GM18508 (cell line): ENCODE data around the gene GP1BA.
A peak's percentile ranks its signal among the peaks of the same experiment; 100 is the strongest.

Experiments used
- ATAC-seq: cut with Tn5 transposase; IDR thresholded peaks from one replicate; pipeline ENCODE4 v1.9.1; 2021; ENCODE audit warnings: moderate number of reproducible peaks; ENCODE audit not compliant: insufficient read depth, unreplicated experiment

GP1BA gene

DNA sequence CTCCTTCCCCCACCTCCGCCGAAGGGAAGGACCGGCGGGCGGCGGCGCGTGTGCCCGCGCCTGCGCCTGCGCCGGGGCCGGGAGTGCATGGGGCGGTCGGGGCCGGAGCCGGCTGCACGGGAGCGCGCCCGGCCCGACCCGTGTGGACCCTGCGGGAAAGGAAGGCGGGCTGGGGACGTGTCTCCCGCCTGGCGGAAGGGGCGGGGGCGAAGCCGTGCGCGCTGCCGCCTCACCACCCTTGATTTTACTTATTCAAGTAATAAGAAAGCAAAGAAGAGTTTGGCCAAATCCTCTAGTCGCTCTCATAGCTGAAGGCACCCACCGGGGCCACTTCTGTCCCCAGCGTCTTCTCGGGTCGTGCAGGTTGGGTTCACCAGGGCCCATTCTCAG lies 16.8 kb downstream of the GP1BA start:
- no peak for ATAC-seq

- ATAC-seq: no peak
These were observed 17.4 kb downstream of the GP1BA start for GRCh38 chr17:4949321-4950074.

DNA sequence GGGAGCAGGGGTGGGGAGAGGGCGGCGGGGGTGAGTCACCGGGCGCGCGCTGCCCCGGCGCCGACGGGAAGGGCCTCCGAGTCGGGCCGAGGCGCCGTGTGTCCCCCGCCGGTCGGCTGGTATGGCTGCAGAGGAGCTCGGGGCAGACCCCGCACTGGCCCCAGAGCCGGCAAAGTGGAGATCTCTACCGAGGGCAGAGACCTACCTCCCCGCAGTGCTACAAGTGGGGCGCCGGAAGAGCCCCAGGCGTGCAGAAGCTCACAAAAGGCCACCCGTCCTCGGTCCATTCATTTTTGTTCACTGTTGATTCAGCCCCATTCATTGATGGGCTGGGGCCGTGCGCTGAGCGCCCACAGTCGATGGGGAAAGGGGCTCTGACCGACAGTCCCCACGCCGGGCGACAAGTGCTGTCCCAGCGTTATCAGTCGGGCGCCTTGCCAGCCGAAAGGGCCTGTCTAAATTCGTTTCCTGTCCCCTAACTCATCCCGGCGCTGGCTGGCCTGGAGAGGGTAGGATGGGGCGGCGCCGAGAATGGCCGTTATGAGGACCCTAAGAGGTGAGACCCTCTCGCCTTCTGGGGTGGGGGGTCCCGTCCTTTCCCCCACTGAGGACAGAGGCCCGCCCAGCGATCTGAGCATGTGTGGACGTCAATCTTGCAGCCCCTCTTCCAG lies 18.1 kb downstream of the GP1BA start:
- ATAC-seq: no peak

DNA sequence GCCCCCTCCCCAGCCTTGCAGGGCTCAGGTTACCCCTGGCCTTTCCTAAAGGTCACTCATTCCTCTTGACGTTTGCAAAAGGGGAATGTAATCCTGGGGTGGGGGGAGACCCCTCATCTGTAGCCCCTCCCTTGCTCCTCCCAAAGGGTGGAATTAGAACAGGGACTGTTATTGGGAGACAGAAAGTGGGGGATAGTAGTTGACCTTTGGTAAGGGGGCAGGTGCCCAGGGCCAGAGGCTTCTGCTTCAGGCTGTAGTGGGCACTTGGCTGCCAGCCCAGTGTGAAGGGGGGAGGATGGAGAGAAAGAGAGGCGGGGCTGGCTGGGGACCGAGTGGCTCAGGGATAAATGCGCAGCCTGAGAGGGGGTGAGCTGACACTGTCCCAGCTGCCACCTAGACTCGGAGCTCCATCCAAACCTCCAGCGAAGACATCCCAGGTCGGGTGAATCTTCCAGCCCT lies 18.7 kb downstream of the GP1BA start, which contains the start of gene ENO3:
TSS of gene ENO3 (plus strand) at position 374 of the 459 bp plus-strand sequence. CDS start 711 bp downstream, outside the sequence.
- ATAC-seq: no peak

DNA sequence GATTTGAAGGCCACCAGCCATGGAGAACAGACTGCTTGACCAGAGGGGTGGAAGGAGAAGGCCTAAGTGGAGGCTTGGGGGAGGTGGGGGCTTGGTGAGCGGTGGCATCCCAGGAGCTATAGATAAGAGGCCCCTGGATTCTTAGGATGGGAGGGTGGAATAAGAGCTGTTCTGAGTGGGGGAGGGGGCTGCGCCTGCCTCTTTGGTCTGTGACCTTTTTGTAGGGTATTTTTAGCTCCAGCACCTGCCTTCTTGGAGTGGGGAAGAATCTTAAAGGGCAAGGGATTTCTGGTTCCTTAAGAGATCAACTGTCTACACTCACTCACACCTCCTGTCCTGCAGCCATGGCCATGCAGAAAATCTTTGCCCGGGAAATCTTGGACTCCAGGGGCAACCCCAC lies 19.4 kb downstream of the GP1BA start:
- ATAC-seq: no peak

GRCh38 chr17:4953451-4953961 lies 21.4 kb downstream of the GP1BA start:
- ATAC-seq: no peak

DNA sequence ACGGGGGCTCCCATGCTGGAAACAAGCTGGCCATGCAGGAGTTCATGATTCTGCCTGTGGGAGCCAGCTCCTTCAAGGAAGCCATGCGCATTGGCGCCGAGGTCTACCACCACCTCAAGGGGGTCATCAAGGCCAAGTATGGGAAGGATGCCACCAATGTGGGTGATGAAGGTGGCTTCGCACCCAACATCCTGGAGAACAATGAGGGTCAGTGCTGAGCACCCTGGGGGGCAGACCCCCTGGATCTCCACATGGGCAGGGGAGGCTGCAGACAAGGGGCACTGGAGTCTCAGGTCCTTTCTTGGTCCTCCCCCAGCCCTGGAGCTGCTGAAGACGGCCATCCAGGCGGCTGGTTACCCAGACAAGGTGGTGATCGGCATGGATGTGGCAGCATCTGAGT lies 23.0 kb downstream of the GP1BA start:
- no peak for ATAC-seq

DNA sequence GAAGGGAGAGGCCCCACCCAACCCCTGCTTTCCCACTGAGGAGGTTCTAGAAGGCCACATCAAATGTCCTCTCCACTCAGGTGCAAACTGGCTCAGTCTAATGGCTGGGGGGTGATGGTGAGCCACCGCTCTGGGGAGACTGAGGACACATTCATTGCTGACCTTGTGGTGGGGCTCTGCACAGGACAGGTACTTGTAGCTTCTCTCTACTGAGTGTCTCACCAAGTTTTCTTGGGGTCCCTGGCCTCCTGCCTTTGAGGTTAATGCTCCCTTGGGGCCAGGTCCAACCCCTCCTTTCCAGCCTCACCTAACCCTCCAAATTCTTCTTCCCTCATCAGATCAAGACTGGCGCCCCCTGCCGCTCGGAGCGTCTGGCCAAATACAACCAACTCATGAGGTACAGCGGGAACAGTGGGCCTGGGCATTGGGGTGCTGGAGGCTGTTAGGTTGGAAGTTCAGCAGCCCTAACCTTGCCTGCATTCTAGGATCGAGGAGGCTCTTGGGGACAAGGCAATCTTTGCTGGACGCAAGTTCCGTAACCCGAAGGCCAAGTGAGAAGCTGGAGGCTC lies 24.5 kb downstream of the GP1BA start:
- no peak for ATAC-seq

DNA sequence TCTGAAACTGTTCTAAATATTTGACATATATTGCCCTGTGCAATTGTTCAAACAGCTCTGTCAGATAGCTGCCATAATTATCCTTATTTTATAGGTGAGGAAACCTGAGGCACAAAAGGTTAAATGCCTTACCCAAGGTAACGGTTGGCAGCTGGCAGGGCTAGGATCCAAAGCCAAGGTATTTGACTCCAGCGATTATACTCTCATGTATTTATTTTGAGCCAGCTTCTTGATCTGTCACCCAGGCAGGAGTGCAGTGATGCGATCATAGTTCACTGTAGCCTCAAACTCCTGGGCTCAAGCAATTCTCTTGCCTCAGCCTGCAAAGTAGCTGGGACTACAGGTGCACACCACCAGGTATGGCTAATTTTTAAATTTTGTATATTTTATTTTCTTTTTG lies 26.0 kb downstream of the GP1BA start:
- no peak for ATAC-seq

DNA sequence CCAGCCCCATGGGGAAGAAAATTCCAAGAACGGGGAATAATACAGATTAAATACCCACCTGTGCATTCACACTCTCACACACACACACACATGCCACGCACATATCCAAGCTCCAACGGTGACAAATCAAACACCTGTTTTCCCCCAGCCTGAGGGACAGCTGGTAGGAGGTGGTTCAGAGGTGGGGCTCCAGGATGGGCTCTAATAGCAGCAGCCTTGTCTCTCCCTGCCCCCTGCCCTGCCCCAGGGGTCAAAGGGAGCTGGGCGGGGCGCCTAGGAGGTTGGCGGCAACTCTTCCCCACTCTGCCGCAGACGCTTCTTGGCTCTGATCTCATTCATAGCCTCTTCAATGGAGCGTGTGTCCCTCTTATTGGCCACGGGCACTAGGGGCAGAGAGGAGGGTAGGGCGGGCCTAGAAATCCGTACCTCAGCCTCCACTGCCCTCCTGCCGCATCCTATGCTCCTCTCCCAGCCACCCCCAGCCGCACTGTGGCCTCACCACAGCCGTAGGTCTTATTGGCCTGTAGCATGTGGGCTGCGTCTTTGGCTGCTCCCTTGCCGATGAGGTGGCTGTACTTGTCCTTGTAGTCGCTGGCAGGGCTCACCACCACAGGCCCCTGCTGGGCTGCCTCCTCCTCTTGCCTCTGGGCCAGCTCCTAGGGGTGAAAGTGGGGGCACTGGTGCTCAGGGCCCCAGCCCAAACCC lies 27.3 kb downstream of the GP1BA start:
- no peak for ATAC-seq

DNA sequence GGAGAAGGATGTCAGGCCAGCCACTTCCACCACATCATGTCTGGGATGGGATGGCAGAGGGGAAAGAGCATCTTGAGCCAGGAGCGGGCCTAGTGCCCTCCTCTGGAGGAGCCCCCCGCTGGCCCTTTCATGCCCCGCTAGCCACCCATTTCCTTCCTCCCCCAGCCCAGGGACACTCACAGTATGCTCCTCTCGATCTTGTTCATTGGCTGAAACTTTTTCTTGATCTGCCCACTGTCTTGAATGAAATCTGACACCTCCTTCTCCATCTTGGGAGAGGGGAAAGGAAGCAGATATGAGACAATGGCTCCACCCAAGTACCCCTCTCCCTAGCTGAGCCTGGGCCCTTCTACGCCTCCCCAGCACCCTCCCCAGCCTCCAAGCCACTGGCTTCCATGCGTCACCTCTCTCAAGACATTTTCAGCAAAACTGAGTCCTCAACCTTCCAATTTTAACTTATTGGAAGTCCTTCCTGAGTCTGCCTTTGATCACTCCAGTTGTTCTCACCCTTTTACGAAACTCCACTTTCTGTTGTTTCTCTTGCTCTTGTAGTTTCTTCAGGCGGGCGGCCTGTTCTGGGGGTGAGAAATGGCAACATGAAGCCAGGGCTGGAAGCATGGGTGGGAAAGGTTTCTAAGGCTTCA lies 28.3 kb downstream of the GP1BA start:
- ATAC-seq: no peak

DNA sequence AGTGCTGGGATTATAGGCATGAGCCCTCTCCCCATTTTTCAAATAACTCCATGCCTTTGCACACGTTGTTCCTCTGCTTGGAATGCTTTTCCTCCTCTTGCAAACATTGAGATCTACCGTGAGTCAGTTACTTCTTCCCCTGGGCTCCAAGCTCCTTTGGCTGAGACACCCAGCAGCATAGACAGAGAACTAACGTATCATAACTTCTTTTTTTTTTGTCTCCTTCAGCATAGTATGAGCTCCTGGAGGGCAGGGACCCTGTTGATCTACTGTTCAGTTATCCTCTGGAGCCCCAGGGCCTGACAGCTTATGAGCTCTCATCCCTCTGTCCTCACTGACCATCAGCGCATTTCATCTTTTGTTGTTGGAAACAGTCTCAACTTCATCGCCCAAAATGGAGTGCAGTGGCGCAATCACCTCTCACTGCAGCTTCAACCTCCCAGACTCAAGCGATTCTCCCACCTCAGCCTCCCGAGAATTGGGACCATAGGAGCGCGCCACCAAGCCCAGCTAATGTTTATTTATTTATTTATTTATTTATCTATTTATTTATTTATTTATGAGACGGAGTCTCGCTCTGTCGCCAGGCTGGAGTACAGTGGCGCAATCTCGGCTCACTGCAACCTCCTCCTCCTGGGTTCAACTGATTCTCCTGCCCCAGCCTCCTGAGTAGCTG lies 33.4 kb downstream of the GP1BA start:
- ATAC-seq: no peak

- ATAC-seq: peak; percentile 67
These were observed 34.9 kb downstream of the GP1BA start for GRCh38 chr17:4966844-4967538.

- ATAC-seq: peak; percentile 32
These were observed 35.7 kb downstream of the GP1BA start, which contains the start of gene SPAG7 for GRCh38 chr17:4967539-4968485. SPAG7 (minus strand) TSS chr17:4967817; CDS start chr17:4967804, 13 bp downstream.

DNA sequence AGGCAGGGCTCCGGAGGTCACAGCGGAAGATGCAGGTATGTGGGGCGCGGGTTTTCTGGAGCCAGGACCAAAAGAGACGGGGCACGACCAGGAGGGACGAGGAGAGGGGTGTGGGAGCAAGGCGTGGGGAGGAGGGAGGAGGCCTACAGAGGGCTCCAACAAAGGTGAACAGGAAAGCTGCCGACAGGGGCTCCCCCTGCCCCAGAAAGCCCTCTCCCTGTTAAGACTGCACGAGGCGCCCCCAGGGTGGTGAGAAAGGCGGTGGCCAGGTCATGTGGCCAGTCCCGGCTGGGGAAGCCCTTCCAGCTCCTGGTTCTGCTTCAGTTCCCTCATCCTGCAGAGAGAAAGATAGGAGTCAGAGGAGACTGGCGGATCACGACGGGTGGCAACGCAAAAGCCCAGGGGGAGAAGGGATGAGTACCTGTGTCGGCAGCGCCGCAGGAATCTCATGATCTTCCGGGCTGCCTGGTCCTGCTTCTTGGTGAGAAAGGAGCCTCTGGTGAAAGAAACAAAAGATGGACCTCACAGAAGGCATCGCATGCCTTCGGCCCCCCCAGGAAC lies 36.5 kb downstream of the GP1BA start:
- no peak for ATAC-seq

DNA sequence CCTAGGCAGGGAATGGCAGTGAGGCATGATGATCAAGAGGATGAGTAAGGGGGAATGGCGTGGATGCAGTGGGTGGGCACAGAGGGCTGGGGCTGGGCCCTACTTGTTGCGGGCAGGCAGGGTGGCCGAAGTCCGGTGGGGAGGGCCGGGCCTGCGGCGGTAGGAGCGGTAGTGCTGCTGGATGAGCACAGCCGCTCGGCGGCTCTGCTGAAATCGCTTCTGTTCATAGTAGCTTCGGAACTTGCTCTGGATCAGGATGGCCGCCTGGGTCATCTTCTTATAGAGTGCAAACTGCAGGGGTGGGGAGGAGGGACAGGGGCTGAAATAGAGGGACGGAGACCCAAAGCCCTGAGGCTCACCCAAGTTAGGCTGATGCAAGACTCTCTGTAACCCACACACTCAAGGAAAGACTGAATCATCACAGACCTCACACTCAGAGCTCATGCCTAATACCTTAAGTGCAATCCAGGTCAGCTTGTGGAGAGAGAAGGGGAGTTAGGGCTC lies 37.0 kb downstream of the GP1BA start:
- no peak for ATAC-seq

- no peak for ATAC-seq
These were observed 37.6 kb downstream of the GP1BA start for GRCh38 chr17:4969551-4970173.
